ENCODE data around the gene FBXL19.

The FBXL19 gene

DNA sequence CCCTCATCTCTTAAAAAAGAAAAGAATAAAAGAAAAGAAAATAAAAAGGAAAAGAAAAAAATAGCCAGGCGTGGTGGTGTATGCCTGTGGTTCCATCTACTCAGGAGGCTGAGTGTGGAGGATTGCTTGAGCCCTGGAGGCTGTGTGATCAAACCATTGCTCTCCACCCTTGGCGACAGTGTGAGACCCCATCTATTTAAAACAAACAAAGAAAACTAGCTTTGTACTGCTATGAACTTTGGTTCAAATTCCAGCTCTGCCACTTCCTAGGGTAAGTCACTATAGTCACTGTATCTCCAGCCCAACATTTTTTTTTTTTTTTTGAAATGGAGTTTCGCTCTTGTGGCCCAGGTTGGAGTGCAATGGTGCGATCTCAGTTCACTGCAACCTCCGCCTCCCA, 22.8 kb upstream of the FBXL19 start:
- Histone ChIP-seq H3K4me2 (peak overlapping the region in 1 of 11 experiments; percentile 98; a peak in 1 of 22 replicates), H3K27me3 (no peaks in the 10 kb centered on the region), H3K36me3 (no peaks in the 10 kb centered on the region), H3K4me1 (peaks cover 56 to 67% (median 62%) of the 10 kb centered on the region in 10 experiments), H4K20me1 (no peaks in the 10 kb centered on the region), H3K9ac (no peak overlapping the region), H3K27ac (no peak overlapping the region), H3K4me3 (no peak overlapping the region), H3K9me3 (replicated peaks in 1 of 11) (peaks cover 0 to 14% (median 10%) of the 10 kb centered on the region in 11 experiments; a peak in 17 of 22 replicates)
- no peak for TF ChIP-seq Cebpa-rat (IDR thresholded peaks at IDR 0.05)

DNA sequence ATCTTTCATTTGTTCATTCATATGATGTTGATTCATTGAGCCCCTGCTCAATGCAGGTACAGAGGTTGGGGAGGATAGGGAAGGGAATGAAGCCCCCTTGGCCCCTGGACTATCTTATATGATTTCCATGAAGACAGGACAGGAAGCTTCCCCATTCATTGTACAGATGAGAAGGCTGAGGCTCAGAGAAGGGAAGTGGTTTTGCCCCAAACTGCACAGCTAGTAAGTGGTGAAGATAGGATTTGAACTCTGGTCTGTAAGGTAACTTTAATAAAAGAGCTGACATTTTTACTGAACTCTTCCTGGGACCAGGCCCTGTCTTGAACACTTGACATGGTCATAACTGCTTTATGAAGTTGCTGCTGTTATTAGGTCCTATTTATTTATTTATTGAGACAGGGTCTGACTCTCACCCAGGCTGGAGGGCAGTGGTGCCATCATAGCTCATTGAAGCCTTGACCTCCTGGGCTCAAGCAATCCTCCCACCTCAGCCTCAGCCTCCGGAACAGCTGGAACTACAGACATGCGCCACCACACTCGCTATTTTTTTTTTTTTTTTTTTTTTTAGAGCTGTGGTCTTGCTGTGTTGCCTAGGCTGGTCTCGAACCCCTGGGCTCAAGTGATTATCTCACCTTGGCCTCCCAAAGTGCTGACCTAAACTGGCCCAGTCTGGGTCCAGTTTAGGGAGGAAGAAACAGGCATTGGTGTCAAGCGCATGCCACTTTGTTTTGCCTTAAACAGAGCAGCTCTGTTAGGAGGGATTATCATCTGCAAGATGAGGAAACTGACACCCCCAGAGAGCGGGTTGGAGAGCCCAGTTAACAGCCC, 22.0 kb upstream of the FBXL19 start:
- Histone ChIP-seq H3K36me3 (no peaks in the 10 kb centered on the region), H3K9ac (peak overlapping the region; percentile 89 to 99 (median 97)), H3K4me3 (peak overlapping the region; percentile 53 to 84 (median 70)), H4K20me1 (no peaks in the 10 kb centered on the region), H3K9me3 (replicated peaks in 1 of 11) (peaks cover 0 to 14% (median 10%) of the 10 kb centered on the region in 11 experiments; a peak in 17 of 22 replicates), H3K4me1 (peaks cover 48 to 61% (median 56%) of the 10 kb centered on the region in 10 experiments), H3K27ac (peak overlapping the region; percentile 91 to 100 (median 97)), H3K4me2 (peak overlapping the region; percentile 82 to 98 (median 98)), H3K27me3 (no peaks in the 10 kb centered on the region)
- no peak for TF ChIP-seq Cebpa-rat (IDR thresholded peaks at IDR 0.05)

DNA sequence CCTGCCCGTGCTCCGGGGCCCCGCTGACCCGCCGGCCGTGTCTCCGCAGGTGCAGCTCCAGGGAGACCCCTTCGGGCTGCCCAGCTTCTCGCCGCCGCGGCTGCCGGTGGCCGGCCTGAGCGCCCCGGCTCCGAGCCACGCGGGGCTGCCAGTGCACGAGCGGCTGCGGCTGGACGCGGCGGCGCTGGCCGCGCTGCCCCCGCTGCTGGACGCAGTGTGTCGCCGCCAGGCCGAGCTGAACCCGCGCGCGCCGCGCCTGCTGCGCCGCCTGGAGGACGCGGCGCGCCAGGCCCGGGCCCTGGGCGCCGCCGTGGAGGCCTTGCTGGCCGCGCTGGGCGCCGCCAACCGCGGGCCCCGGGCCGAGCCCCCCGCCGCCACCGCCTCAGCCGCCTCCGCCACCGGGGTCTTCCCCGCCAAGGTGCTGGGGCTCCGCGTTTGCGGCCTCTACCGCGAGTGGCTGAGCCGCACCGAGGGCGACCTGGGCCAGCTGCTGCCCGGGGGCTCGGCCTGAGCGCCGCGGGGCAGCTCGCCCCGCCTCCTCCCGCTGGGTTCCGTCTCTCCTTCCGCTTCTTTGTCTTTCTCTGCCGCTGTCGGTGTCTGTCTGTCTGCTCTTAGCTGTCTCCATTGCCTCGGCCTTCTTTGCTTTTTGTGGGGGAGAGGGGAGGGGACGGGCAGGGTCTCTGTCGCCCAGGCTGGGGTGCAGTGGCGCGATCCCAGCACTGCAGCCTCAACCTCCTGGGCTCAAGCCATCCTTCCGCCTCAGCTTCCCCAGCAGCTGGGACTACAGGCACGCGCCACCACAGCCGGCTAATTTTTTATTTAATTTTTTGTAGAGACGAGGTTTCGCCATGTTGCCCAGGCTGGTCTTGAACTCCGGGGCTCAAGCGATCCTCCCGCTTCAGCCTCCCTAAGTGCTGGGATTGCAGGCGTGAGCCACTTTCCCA, 21.1 kb upstream of the FBXL19 start:
- Histone ChIP-seq H3K9ac (peak overlapping the region; percentile 89 to 99 (median 97)), H3K9me3 (replicated peaks in 1 of 11) (peaks cover 0 to 14% (median 10%) of the 10 kb centered on the region in 11 experiments; a peak in 17 of 22 replicates), H3K27ac (peak overlapping the region; percentile 91 to 100 (median 97)), H3K36me3 (no peaks in the 10 kb centered on the region), H4K20me1 (no peaks in the 10 kb centered on the region), H3K4me3 (peak overlapping the region; percentile 53 to 84 (median 70)), H3K4me2 (peak overlapping the region; percentile 82 to 98 (median 98)), H3K4me1 (peaks cover 43 to 55% (median 50%) of the 10 kb centered on the region in 10 experiments), H3K27me3 (no peaks in the 10 kb centered on the region)
- TF ChIP-seq Cebpa-rat (IDR thresholded peaks at IDR 0.05): no peak

DNA sequence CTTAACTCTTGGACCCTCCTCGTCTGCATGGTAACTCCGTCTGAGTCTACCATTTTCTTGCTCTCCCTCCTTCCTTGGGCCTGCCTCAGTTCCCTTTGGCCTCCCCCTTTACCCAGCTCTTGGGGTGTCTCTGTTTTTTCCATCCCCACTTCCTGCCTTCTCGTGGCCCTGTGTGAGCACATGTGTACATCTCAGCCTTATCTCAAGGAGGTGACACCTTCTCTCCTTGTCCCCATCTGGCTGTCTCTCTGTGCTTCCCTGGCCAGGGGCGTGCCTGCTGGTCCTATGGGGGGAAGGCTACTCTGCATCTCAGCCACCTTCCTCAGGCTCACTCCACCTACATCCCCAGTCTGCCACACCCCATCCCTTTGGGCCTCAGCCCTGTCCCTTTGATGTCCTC, 20.4 kb upstream of the FBXL19 start:
- Histone ChIP-seq H3K36me3 (no peaks in the 10 kb centered on the region), H3K4me2 (peak overlapping the region; percentile 82 to 98 (median 98)), H4K20me1 (no peaks in the 10 kb centered on the region), H3K4me1 (peaks cover 43 to 55% (median 50%) of the 10 kb centered on the region in 10 experiments), H3K27me3 (no peaks in the 10 kb centered on the region), H3K9me3 (replicated peaks in 1 of 11) (peaks cover 0 to 14% (median 10%) of the 10 kb centered on the region in 11 experiments; a peak in 17 of 22 replicates), H3K9ac (peak overlapping the region in 10 of 11 experiments; percentile 89 to 99 (median 98); a peak in 20 of 22 replicates), H3K27ac (peak overlapping the region; percentile 91 to 100 (median 97)), H3K4me3 (peak overlapping the region; percentile 53 to 84 (median 70); a peak in 17 of 20 replicates)
- no peak for TF ChIP-seq Cebpa-rat (IDR thresholded peaks at IDR 0.05)

DNA sequence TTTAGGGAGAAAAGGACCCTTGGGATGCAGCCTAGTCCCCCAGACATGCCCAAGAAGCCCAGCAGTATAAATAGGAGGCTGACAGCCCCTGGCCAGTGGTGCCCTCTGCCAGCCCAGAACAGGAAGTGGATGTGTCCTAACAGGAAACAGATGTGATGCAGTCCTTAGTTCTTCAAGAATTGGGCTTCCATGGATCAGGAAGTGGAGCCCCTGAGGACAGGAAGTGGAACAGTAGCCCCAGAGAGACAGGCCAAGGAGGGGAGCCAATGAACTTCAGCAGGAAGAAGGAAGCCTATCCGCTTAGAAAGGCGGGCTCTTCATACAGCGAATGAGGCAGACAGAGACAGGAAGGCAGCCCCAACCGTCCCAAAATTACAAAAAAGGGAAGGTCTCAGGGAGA, 19.8 kb upstream of the FBXL19 start:
- Histone ChIP-seq H3K9me3 (replicated peaks in 1 of 11) (peaks cover 0 to 14% (median 10%) of the 10 kb centered on the region in 11 experiments; a peak in 17 of 22 replicates), H3K9ac (peak overlapping the region; percentile 61 to 99 (median 97); a peak in 21 of 22 replicates), H3K4me2 (peak overlapping the region; percentile 82 to 98 (median 98)), H3K4me3 (peak overlapping the region in 7 of 10 experiments; percentile 1 to 71 (median 32); a peak in 5 of 20 replicates), H4K20me1 (no peaks in the 10 kb centered on the region), H3K27ac (peak overlapping the region; percentile 91 to 100 (median 97)), H3K4me1 (peaks cover 45 to 57% (median 51%) of the 10 kb centered on the region in 10 experiments), H3K27me3 (no peaks in the 10 kb centered on the region), H3K36me3 (no peaks in the 10 kb centered on the region)
- TF ChIP-seq Cebpa-rat (IDR thresholded peaks at IDR 0.05): no peak; a peak in 1 of 22 replicates

DNA sequence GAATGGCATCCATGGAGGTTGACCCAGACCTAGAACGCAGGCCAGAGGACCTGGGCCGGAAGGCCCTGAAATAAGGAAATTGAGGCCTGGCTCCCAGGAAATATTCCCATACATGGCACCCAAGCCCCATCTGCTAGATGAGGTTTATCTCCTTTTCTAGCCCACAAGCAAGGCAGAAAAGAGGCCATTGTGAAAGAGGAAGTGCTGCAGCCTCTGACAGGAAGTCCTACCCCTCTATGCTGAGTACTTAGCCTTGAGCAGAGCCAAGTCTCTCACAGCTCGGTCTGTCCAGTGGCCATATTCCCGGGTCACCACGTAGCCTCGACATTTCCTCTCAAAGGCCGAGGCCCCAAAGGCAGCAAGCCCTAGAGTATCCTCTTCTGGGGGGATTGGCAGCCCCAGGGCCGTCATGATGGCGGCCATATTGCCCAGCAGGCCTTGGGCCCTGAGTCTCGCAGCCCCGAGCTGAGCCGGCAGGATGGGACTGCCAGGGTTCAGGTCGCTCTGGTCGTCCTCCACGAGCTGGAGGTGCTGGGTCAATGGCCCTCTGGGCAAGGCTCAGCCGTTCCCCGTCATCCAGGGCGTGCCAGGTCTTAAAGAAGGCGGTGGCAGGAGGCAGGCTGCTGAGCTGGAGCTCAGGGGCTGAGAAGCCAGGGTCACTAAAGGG, 19.1 kb upstream of the FBXL19 start:
- Histone ChIP-seq H3K9ac (peak overlapping the region; percentile 61 to 99 (median 97); a peak in 21 of 22 replicates), H3K9me3 (replicated peaks in 1 of 11) (peaks cover 0 to 14% (median 10%) of the 10 kb centered on the region in 11 experiments; a peak in 17 of 22 replicates), H3K36me3 (no peaks in the 10 kb centered on the region), H3K4me3 (peak overlapping the region in 9 of 10 experiments; percentile 1 to 53 (median 27); a peak in 14 of 20 replicates), H3K27ac (peak overlapping the region; percentile 91 to 100 (median 97)), H4K20me1 (no peaks in the 10 kb centered on the region), H3K4me2 (peak overlapping the region; percentile 82 to 98 (median 98)), H3K4me1 (peaks cover 45 to 57% (median 51%) of the 10 kb centered on the region in 10 experiments), H3K27me3 (no peaks in the 10 kb centered on the region)
- TF ChIP-seq Cebpa-rat (IDR thresholded peaks at IDR 0.05): no peak

DNA sequence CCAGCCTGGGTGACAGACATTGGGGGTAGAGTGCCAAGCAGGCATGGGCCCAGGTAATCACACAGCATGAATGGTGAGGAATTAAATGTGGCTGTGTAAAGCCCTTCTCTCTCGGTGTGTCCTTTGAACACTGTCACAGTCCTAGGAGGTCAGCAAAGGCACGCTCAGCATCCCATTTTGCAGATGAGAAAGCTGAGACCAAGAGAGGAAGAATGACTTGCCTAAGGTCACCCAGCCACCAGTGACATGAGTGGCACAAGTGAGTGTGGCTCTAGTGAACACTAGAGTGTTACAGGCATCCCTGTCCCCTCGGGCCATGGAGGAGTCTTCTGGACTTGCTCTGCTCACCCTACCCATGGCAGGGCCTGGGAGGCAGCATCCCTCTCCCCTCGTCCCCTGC, 16.3 kb upstream of the FBXL19 start:
- H3K4me2 ChIP-seq: peak overlapping the region in 1 of 11 experiments; percentile 55; a peak in 1 of 22 replicates
- peaks cover 0 to 14% (median 10%) of the 10 kb centered on the region in 11 experiments; a peak in 17 of 22 replicates for H3K9me3 ChIP-seq (replicated peaks in 1 of 11)
- no peaks in the 10 kb centered on the region for H3K27me3 ChIP-seq
- TF ChIP-seq Cebpa-rat (IDR thresholded peaks at IDR 0.05): no peak
- no peaks in the 10 kb centered on the region for H4K20me1 ChIP-seq
- H3K9ac ChIP-seq: no peak overlapping the region
- H3K27ac ChIP-seq: no peak overlapping the region
- H3K4me1 ChIP-seq: peaks cover 36 to 53% (median 46%) of the 10 kb centered on the region in 10 experiments
- H3K36me3 ChIP-seq: no peaks in the 10 kb centered on the region
- H3K4me3 ChIP-seq: no peak overlapping the region
